Activated CD4-positive, alpha-beta T cell treated with anti-CD3 and anti-CD28 coated beads, Interleukin-2, amount 10 ng/mL, durations not matched to agents 7 days and 5 days (primary cell): Measurements from ENCODE around the gene HSFX2. TPM values are rescaled to one million over a fixed set of nuclear protein-coding genes. Genes with fewer than 3 reads are reported as not detected.
"Not testable (repeated sequence)": the region's sequence is repeated elsewhere in the genome, so short reads cannot be mapped to it uniquely, and the experiment has no call there.

ENCODE experiments used
- CTCF ChIA-PET: fragments of 350-600 bp; sonication (Branson Sonifier 250); formaldehyde crosslinking; loops from one replicate; lab custom pipeline; 2021; ENCODE audit warnings: antibody characterized with exemption; lab: Charles Lee
- POLR2A ChIA-PET: fragments of 350-600 bp; sonication (Branson Sonifier 250); formaldehyde crosslinking; loops from one replicate; lab custom pipeline; 2021; ENCODE audit warnings: antibody characterized with exemption; lab: Charles Lee
- DNase-seq: peaks from one replicate; pipeline ENCODE4 v3.0.0-alpha.2; 2020
- H3K27ac Mint-ChIP-seq: one replicate; pipeline ENCODE4 v1.8.0; 2021; ENCODE audit warnings: mild to moderate bottlenecking, moderate library complexity, mixed read lengths
- H3K27me3 Mint-ChIP-seq: one replicate; pipeline ENCODE4 v1.8.0; 2021; ENCODE audit warnings: mixed read lengths
- H3K36me3 Mint-ChIP-seq: one replicate; pipeline ENCODE4 v1.8.0; 2021; ENCODE audit warnings: low read depth, mixed read lengths
- H3K4me1 Mint-ChIP-seq: one replicate; pipeline ENCODE4 v1.8.0; 2021; ENCODE audit warnings: mixed read lengths
- H3K4me3 Mint-ChIP-seq: one replicate; pipeline ENCODE4 v1.8.0; 2021; ENCODE audit warnings: mild to moderate bottlenecking, moderate library complexity, mixed read lengths
- H3K9me3 Mint-ChIP-seq: one replicate; pipeline ENCODE4 v1.8.0; 2021; ENCODE audit warnings: mixed read lengths
- total RNA-seq, 2 experiments: library from RNA; stranded (reverse); gene quantifications; one replicate each; pipeline ENCODE4 v1.2.3, GENCODE V29; 2021

HSFX2 gene
- under 1 TPM in 1 of 2 experiments, not detected in 1; 0.35 TPM for total RNA-seq

- H3K4me3 Mint-ChIP-seq, H3K4me1 Mint-ChIP-seq, CTCF ChIA-PET, H3K9me3 Mint-ChIP-seq, DNase-seq, H3K27ac Mint-ChIP-seq, POLR2A ChIA-PET, H3K27me3 Mint-ChIP-seq, H3K36me3 Mint-ChIP-seq: not testable (repeated sequence)
Observed at GRCh38 chrX:149595214-149595613, at the start of gene HSFX2. Gene HSFX2, minus strand, starts transcription at chrX:149595314. Its CDS starts 614 bp downstream, at chrX:149594700.

- H3K36me3 Mint-ChIP-seq, result no peaks in the 10 kb centered on the region
- DNase-seq, result no peak
- no peaks in the 10 kb centered on the region for H3K4me1 Mint-ChIP-seq
- H3K27ac Mint-ChIP-seq, result no peak overlapping the region
- ChIA-PET POLR2A (no interaction called here), CTCF (no interaction called here)
- H3K9me3 Mint-ChIP-seq, result no peaks in the 10 kb centered on the region
- peaks cover 2% of the 10 kb centered on the region for H3K27me3 Mint-ChIP-seq
- no peak overlapping the region for H3K4me3 Mint-ChIP-seq
Observed at GRCh38 chrX:149643496-149643895, 48.4 kb upstream of the HSFX2 start.

GRCh38 chrX:149641835-149642234 is 46.7 kb upstream of the HSFX2 start:
- DNase-seq, result no peak
- ChIA-PET POLR2A (no interaction called here), CTCF (no interaction called here)
- Mint-ChIP-seq H3K36me3 (no peaks in the 10 kb centered on the region), H3K4me1 (no peaks in the 10 kb centered on the region), H3K27me3 (peaks cover 2% of the 10 kb centered on the region), H3K9me3 (no peaks in the 10 kb centered on the region), H3K27ac (no peak overlapping the region), H3K4me3 (no peak overlapping the region)

GRCh38 chrX:149641432-149641831 is 46.3 kb upstream of the HSFX2 start:
- Mint-ChIP-seq H3K27me3 (peaks cover 2% of the 10 kb centered on the region), H3K4me3 (no peak overlapping the region), H3K27ac (no peak overlapping the region), H3K36me3 (no peaks in the 10 kb centered on the region), H3K4me1 (no peaks in the 10 kb centered on the region), H3K9me3 (no peaks in the 10 kb centered on the region)
- CTCF ChIA-PET, result no interaction called here
- no peak for DNase-seq
- POLR2A ChIA-PET, result no interaction called here

- Mint-ChIP-seq H3K4me3 (no peak overlapping the region), H3K9me3 (no peaks in the 10 kb centered on the region), H3K27ac (no peak overlapping the region), H3K4me1 (no peaks in the 10 kb centered on the region), H3K36me3 (no peaks in the 10 kb centered on the region), H3K27me3 (no peaks in the 10 kb centered on the region)
- ChIA-PET POLR2A (no interaction called here), CTCF (no interaction called here)
- DNase-seq, result no peak
Observed at GRCh38 chrX:149639568-149639967, 44.5 kb upstream of the HSFX2 start.

GRCh38 chrX:149638860-149639259 is 43.7 kb upstream of the HSFX2 start:
- H3K4me3 Mint-ChIP-seq, result no peak overlapping the region
- ChIA-PET POLR2A (no interaction called here), CTCF (no interaction called here)
- H3K4me1 Mint-ChIP-seq, result no peaks in the 10 kb centered on the region
- no peaks in the 10 kb centered on the region for H3K27me3 Mint-ChIP-seq
- no peaks in the 10 kb centered on the region for H3K36me3 Mint-ChIP-seq
- H3K9me3 Mint-ChIP-seq, result no peaks in the 10 kb centered on the region
- no peak overlapping the region for H3K27ac Mint-ChIP-seq
- DNase-seq, result no peak

GRCh38 chrX:149633511-149633910 is 38.4 kb upstream of the HSFX2 start:
- H3K27me3 Mint-ChIP-seq, result no peaks in the 10 kb centered on the region
- peaks cover 2% of the 10 kb centered on the region for H3K36me3 Mint-ChIP-seq
- ChIA-PET POLR2A (no interaction called here), CTCF (no interaction called here)
- no peak overlapping the region for H3K4me3 Mint-ChIP-seq
- H3K4me1 Mint-ChIP-seq, result peaks cover 25% of the 10 kb centered on the region
- H3K9me3 Mint-ChIP-seq, result no peaks in the 10 kb centered on the region
- no peak overlapping the region for H3K27ac Mint-ChIP-seq
- DNase-seq, result no peak

GRCh38 chrX:149631234-149632165 is 36.4 kb upstream of the HSFX2 start, which contains the start of gene TMEM185A:
Gene TMEM185A, minus strand, starts transcription at chrX:149631792. Its CDS starts 212 bp downstream, at chrX:149631580.
- Mint-ChIP-seq H3K4me1 (peaks cover 32% of the 10 kb centered on the region), H3K4me3 (peak within 1 kb of the TSS; percentile 90), H3K9me3 (no peaks in the 10 kb centered on the region), H3K36me3 (peaks cover 2% of the 10 kb centered on the region), H3K27ac (peak within 1 kb of the TSS; percentile 85), H3K27me3 (no peaks in the 10 kb centered on the region)
- CTCF ChIA-PET, result no interaction called here
- DNase-seq, result peak; percentile 68
- POLR2A ChIA-PET, result no interaction called here

- no peaks in the 10 kb centered on the region for H3K27me3 Mint-ChIP-seq
- DNase-seq, result no peak
- ChIA-PET POLR2A (no interaction called here), CTCF (no interaction called here)
- H3K4me3 Mint-ChIP-seq, result peak overlapping the region; percentile 90
- H3K27ac Mint-ChIP-seq, result peak overlapping the region; percentile 85
- no peaks in the 10 kb centered on the region for H3K9me3 Mint-ChIP-seq
- peaks cover 2% of the 10 kb centered on the region for H3K36me3 Mint-ChIP-seq
- H3K4me1 Mint-ChIP-seq, result peaks cover 32% of the 10 kb centered on the region
Observed at GRCh38 chrX:149630681-149631233, 35.6 kb upstream of the HSFX2 start.

- peak overlapping the region; percentile 90 for H3K4me3 Mint-ChIP-seq
- ChIA-PET CTCF (interaction anchor here (1.5 kb wide), 1 partner anchor 18 kb away, joined by 3 read pairs; no protein-coding TSS in a partner anchor), POLR2A (no interaction called here)
- no peaks in the 10 kb centered on the region for H3K9me3 Mint-ChIP-seq
- H3K27ac Mint-ChIP-seq, result no peak overlapping the region
- H3K4me1 Mint-ChIP-seq, result peaks cover 32% of the 10 kb centered on the region
- H3K36me3 Mint-ChIP-seq, result peaks cover 2% of the 10 kb centered on the region
- no peak for DNase-seq
- no peaks in the 10 kb centered on the region for H3K27me3 Mint-ChIP-seq
Observed at GRCh38 chrX:149629730-149630387, 34.7 kb upstream of the HSFX2 start.

- ChIA-PET CTCF (interaction anchor here (1.5 kb wide), 1 partner anchor 17 kb away, joined by 3 read pairs; no protein-coding TSS in a partner anchor), POLR2A (no interaction called here)
- Mint-ChIP-seq H3K4me1 (peaks cover 32% of the 10 kb centered on the region), H3K9me3 (no peaks in the 10 kb centered on the region), H3K27me3 (no peaks in the 10 kb centered on the region), H3K36me3 (peaks cover 2% of the 10 kb centered on the region), H3K4me3 (no peak overlapping the region), H3K27ac (no peak overlapping the region)
- no peak for DNase-seq
Observed at GRCh38 chrX:149628768-149629167, 33.7 kb upstream of the HSFX2 start.

GRCh38 chrX:149628280-149628679 is 33.2 kb upstream of the HSFX2 start:
- no peak overlapping the region for H3K4me3 Mint-ChIP-seq
- no peaks in the 10 kb centered on the region for H3K27me3 Mint-ChIP-seq
- ChIA-PET POLR2A (no interaction called here), CTCF (interaction anchor here (1.5 kb wide), 1 partner anchor 16 kb away, joined by 3 read pairs; no protein-coding TSS in a partner anchor)
- DNase-seq, result no peak
- no peak overlapping the region for H3K27ac Mint-ChIP-seq
- H3K4me1 Mint-ChIP-seq, result peaks cover 32% of the 10 kb centered on the region
- no peaks in the 10 kb centered on the region for H3K9me3 Mint-ChIP-seq
- H3K36me3 Mint-ChIP-seq, result peaks cover 2% of the 10 kb centered on the region

- H3K4me3 Mint-ChIP-seq, POLR2A ChIA-PET: not testable (repeated sequence)
Observed at GRCh38 chrX:149626829-149627228, 31.7 kb upstream of the HSFX2 start.

More at GRCh38 chrX:149626829-149627228, 31.7 kb upstream of the HSFX2 start:
- CTCF ChIA-PET, H3K27ac Mint-ChIP-seq, H3K9me3 Mint-ChIP-seq, DNase-seq, H3K27me3 Mint-ChIP-seq, H3K36me3 Mint-ChIP-seq: not testable (repeated sequence)
- H3K4me1 Mint-ChIP-seq, result peaks cover 28% of the 10 kb centered on the region
